ENCODE results near the gene OTX2.

GRCh38 chr14:56815745-56816144 lies 5.5 kb upstream of the OTX2 start:
- TF ChIP-seq ZBTB33 (IDR thresholded peaks at IDR 0.05; ENCODE audit: extremely low read depth, insufficient replicate concordance, low read length): no peak
- TF ChIP-seq CTCF (IDR thresholded peaks at IDR 0.05 in 2 of 3, conservative IDR thresholded peaks at IDR 0.05 in 1 of 3; ENCODE audit: borderline replicate concordance in 1 of 3, insufficient read depth in 1 of 3, low read depth in 2 of 3, low read length in 2 of 3): no peak
- no peak for TF ChIP-seq POLR2A (IDR thresholded peaks at IDR 0.05; ENCODE audit: borderline replicate concordance, extremely low read depth, insufficient read depth, insufficient read length)
- TF ChIP-seq EZH2phosphoT487 (IDR thresholded peaks at IDR 0.05; ENCODE audit: borderline replicate concordance): no peak
- TF ChIP-seq RAD21 (IDR thresholded peaks at IDR 0.05; ENCODE audit: low read depth): no peak
- no peak for TF ChIP-seq SIN3A (IDR thresholded peaks at IDR 0.05; ENCODE audit: low read depth)
- no peak for TF ChIP-seq EZH2 (IDR thresholded peaks at IDR 0.05)
